ENCODE measurements around the gene RAD18. TPM values are rescaled to one million over a fixed set of nuclear protein-coding genes. Genes with fewer than 3 reads are reported as not detected.
A peak's percentile ranks its signal among the peaks of the same experiment; 100 is the strongest.

Gene RAD18
- total RNA-seq, 1 donor from 2014 or later: 21.3 TPM

- no peaks in the 10 kb centered on the region for H3K27me3 Mint-ChIP-seq
- H3K4me3 Mint-ChIP-seq: no peak overlapping the region
- H3K9me3 Mint-ChIP-seq: no peaks in the 10 kb centered on the region
- DNase-seq (ENCODE audit: extremely low spot score, unreplicated experiment): no peak
- no peak for TF ChIP-seq CTCF (conservative IDR thresholded peaks at IDR 0.05)
- no peaks in the 10 kb centered on the region for H3K36me3 Mint-ChIP-seq
- H3K27ac Mint-ChIP-seq: no peak overlapping the region
- H3K4me1 Mint-ChIP-seq (ENCODE audit: unreplicated experiment): peaks cover 36% of the 10 kb centered on the region
These were observed 21.3 kb upstream of the RAD18 start for GRCh38 chr3:8984526-8984925.

DNA sequence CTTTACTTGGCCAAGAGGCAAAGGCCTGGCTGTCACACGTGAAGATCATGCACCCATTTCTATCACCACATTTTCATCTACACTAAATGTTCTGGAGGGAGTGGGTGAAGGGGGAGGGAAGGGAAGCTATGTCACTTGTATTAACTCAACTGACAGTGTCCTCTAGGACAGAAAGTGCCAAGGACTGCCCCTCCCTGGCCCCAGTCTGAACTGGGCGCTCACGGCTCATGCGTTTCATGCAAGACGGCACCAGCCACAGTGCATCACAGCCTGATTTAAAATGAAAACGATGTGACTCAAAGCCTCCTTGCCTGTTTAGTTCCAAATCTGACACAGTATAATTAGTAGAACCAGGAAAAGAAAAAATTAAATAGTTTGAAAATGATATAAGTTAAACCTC is 20.8 kb upstream of the RAD18 start:
- Mint-ChIP-seq H3K9me3 (no peaks in the 10 kb centered on the region), H3K27ac (no peak overlapping the region), H3K4me3 (no peak overlapping the region), H3K36me3 (no peaks in the 10 kb centered on the region), H3K4me1 (ENCODE audit: unreplicated experiment) (peaks cover 31% of the 10 kb centered on the region), H3K27me3 (peaks cover 2% of the 10 kb centered on the region)
- no peak for TF ChIP-seq CTCF (conservative IDR thresholded peaks at IDR 0.05)
- no peak for DNase-seq (ENCODE audit: extremely low spot score, unreplicated experiment)

- H3K4me1 Mint-ChIP-seq (ENCODE audit: unreplicated experiment): peaks cover 29% of the 10 kb centered on the region
- TF ChIP-seq CTCF (conservative IDR thresholded peaks at IDR 0.05): no peak
- H3K27me3 Mint-ChIP-seq: peaks cover 2% of the 10 kb centered on the region
- no peak overlapping the region for H3K27ac Mint-ChIP-seq
- DNase-seq (ENCODE audit: extremely low spot score, unreplicated experiment): no peak
- no peaks in the 10 kb centered on the region for H3K9me3 Mint-ChIP-seq
- no peak overlapping the region for H3K4me3 Mint-ChIP-seq
- no peaks in the 10 kb centered on the region for H3K36me3 Mint-ChIP-seq
These were observed 20.3 kb upstream of the RAD18 start for GRCh38 chr3:8983591-8983990.

DNA sequence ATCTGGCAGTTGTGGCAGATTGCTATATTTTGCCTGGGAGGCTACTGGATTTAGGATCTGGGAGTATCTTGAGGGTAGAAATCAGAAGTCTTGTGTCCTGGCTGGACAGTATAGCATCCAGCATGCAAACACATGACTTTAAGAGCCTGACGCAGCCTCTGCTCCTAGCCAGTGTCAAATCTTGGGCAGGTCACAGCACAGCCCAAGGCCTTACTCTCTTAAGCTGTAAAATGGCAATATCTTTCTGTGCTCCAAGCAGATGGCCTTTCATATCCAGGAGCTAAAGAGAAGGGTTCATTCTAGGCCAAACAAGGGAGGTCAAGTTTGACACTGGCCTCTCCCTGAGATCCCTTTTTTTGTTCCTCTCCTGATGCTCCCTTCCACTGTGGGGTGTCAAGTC is 19.8 kb upstream of the RAD18 start:
- H3K9me3 Mint-ChIP-seq: no peaks in the 10 kb centered on the region
- no peak for TF ChIP-seq CTCF (conservative IDR thresholded peaks at IDR 0.05)
- H3K27ac Mint-ChIP-seq: no peak overlapping the region
- peaks cover 24% of the 10 kb centered on the region for H3K4me1 Mint-ChIP-seq (ENCODE audit: unreplicated experiment)
- H3K27me3 Mint-ChIP-seq: peaks cover 4% of the 10 kb centered on the region
- peak; percentile 4 for DNase-seq (ENCODE audit: extremely low spot score, unreplicated experiment)
- H3K36me3 Mint-ChIP-seq: no peaks in the 10 kb centered on the region
- H3K4me3 Mint-ChIP-seq: no peak overlapping the region

DNA sequence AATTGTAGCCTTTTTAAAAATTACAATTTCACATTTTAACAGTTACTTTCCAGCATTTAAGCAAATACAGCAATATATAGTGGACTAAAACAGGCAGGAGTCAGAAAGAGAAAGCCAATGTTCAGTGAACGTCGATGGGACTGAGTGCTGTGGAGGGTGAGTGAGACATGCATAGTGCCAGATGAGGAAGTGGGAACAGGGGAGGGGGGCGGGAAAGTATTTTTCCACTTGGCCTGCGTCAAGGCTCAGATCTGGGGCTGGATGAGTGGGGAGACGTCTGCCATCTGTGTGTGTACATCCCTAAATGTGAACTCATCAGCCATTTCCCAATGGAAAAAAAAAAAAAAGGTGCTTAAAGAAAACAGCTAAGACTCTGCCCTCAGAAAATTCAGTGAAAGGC is 19.2 kb upstream of the RAD18 start:
- H3K27ac Mint-ChIP-seq: no peak overlapping the region
- DNase-seq (ENCODE audit: extremely low spot score, unreplicated experiment): peak; percentile 15
- no peaks in the 10 kb centered on the region for H3K9me3 Mint-ChIP-seq
- H3K4me3 Mint-ChIP-seq: no peak overlapping the region
- peaks cover 6% of the 10 kb centered on the region for H3K27me3 Mint-ChIP-seq
- H3K4me1 Mint-ChIP-seq (ENCODE audit: unreplicated experiment): peaks cover 19% of the 10 kb centered on the region
- H3K36me3 Mint-ChIP-seq: no peaks in the 10 kb centered on the region
- no peak for TF ChIP-seq CTCF (conservative IDR thresholded peaks at IDR 0.05)

- H3K27me3 Mint-ChIP-seq: peaks cover 6% of the 10 kb centered on the region
- H3K9me3 Mint-ChIP-seq: no peaks in the 10 kb centered on the region
- no peaks in the 10 kb centered on the region for H3K36me3 Mint-ChIP-seq
- peaks cover 17% of the 10 kb centered on the region for H3K4me1 Mint-ChIP-seq (ENCODE audit: unreplicated experiment)
- DNase-seq (ENCODE audit: extremely low spot score, unreplicated experiment): peak; percentile 22
- H3K27ac Mint-ChIP-seq: no peak overlapping the region
- no peak overlapping the region for H3K4me3 Mint-ChIP-seq
- no peak for TF ChIP-seq CTCF (conservative IDR thresholded peaks at IDR 0.05)
These were observed 18.4 kb upstream of the RAD18 start for GRCh38 chr3:8981700-8982099.
